Fibroblast of skin of abdomen (primary cell): ENCODE results near the gene ADAMTS19.
"Not testable (repeated sequence)": the region's sequence is repeated elsewhere in the genome, so short reads cannot be mapped to it uniquely, and the experiment has no call there.

Experiments
- DNase-seq: peaks from one replicate; pipeline ENCODE4 v3.0.0-alpha.2; 2013

Gene ADAMTS19

DNA sequence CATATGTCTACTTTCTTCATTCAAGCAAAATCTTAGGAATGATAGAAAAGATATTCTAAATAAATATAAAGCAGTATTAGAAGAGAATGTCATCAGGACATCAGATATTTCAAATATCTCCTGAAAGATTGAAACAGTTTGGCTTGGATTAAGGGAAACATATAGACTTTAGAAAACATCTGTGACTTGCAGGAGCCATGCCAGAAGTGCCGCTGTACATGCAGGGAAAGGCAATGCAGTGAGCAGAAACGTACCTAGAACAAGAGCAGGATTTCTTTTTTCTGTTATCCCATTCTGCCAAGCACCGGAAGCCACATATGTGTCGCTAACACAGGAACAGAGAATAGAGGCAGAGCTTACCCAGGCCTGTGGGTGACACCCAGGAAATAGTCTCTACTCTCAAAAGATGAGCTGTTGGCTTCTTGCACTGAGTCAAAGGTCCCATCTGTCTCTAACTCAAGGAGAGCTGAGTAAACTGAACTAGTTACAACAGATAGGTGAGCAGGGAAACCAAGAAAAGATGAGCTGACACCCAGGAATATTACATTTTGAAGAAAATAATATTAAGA lies 5.8 kb downstream of the ADAMTS19 start:
- no peak for DNase-seq

DNA sequence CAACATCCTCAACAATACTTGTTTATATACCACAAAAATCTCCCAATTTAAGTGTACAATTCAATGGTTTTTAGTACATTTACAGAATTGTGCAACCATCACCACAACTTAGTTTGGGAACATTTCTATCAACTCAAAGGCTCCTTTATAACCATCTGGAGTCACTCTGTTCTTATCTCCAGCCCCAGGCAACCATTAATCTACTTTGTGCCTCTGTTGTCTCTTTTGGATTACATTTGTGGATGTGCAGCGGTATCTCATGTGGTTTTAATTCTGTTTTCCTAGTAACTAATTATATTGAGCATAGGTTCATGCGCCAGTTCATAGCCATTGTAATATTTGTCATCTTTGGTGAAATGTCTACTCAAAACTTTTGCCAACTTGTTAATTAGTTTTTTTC lies 14.4 kb downstream of the ADAMTS19 start:
- DNase-seq, result no peak

DNA sequence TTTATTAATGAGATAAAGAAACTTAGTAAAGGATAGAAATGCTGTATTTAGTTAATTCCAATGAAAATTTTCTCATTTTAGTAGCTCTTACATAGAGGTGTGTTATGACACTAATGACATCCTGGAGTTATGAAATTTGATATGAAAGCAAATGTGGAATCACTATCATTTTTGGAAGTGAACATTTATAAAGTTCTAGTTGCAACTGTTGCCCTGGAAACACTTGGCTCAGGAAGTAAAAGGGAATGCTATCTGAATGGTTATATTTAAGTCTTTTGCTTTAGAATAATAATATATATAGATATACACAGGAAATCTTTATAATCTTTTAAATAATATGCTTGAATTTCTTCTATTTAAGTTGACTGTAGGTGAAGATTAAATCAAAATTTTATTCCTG lies 16.7 kb downstream of the ADAMTS19 start:
- no peak for DNase-seq

DNA sequence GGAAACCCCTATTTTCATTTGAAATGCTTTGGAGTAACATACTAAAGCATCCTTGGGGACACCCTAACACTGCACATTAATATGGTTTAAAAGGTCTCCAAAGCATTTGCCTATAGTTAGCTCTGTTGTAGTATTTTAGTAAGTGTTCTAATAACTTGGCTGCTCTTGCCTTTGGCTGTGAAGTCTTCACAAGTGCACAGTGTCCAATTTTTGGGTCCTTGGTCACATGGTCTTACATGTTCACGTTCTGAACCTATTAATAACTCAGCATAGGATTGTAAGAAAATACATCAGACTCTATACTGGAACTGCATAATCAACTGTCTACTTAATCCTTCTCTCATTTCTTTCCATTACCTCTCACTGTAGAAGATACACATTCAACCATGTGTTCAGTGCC lies 17.4 kb downstream of the ADAMTS19 start:
- DNase-seq, result no peak

DNA sequence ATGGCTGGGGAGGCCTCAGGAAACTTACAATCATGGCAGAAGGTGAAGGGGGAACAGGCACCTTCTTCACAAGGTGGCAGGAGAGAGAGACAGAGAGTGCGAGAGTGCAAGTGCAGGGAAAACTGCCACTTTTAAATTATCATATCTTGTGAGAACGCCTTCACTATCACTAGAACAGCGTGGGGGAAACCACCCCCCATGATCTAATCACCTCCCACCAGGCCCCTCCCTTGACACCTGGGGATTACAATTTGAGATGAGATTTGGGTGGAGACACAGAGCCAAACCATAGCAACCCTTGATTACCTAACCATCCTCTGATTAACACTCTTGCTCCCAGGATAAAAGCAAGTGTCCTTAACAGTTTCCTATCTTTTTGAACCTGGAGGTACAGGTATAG lies 21.1 kb downstream of the ADAMTS19 start:
- no peak for DNase-seq

DNA sequence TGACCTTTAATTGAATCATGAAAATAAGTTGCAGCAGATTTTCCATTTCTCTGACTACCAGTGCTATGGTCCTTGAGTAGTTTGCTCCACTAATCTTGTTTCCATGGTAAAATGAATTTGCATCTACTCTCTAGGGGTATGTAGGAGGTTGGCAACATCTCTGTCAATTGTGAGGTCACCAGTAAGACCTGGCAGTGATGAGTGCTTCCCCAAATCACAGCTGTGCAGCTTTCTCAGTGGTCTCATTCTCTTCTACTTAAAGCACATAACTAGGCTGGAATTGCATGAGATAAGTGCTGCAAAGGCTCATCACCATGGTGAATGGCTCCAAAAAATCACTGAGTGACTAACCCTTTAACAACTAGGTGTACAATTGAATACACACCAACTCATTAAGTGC lies 36.3 kb downstream of the ADAMTS19 start:
- DNase-seq, result no peak

DNA sequence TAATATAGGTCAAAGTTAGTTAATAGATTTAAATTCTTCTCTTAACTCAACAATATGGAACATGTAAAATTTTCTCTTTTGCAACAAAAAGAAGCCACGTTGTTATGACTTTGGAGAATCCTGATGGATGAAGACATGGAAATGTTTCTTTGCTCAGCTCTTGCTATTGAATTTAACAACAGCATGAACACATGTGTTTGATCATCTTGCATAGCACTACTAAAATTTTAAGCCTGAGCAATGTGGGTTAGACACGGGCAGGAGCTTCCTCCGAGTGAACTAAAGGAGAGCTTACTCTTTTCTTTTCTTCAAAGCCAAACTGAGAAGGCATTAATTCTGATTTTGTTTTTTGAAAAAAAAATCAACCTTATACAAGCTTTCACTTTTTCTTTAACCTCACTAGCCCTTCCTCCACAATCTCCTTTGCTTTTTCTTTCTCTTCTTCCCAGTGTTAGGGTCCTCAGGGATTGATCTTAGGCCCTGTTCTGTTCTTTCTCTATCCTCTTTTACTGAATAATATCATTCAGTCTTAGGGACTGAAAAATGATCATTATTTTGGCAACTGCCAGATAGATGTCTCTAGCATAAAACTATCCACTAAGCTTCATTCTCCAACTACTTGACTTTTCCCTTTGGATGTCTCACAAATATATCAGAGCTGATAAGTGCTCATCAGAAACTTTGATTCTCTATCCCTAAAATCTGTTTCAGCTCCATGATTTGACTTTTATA lies 36.9 kb downstream of the ADAMTS19 start:
- DNase-seq, result no peak

DNA sequence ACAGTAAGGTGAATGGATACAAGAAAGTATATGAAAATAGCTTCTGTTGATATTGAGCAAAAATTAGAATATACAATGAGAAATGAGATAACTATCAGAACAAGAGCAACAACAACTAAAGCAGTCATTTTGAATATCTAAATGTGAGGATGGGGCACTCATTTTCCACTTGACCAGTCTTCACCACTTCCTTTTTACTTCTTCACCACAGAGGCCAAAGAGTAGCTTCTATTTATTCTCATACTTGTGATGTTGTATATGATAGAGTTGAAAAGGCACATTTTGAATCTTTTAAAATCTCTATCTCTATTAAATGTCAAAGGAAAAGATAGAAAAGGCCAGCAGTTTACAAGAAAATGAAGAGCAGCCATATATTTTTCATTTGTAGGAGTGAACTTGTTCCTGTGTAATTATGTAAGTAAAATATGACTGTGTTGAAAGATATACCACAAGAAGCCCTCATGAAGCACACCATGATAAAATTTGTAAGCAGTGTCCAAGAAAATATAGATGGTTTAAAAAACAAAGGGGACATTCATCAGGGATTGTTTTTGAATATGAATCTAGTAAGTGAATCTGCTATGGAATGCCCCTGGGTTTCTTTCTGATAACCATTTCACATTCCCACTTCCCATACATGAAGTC lies 39.2 kb downstream of the ADAMTS19 start:
- no peak for DNase-seq

DNA sequence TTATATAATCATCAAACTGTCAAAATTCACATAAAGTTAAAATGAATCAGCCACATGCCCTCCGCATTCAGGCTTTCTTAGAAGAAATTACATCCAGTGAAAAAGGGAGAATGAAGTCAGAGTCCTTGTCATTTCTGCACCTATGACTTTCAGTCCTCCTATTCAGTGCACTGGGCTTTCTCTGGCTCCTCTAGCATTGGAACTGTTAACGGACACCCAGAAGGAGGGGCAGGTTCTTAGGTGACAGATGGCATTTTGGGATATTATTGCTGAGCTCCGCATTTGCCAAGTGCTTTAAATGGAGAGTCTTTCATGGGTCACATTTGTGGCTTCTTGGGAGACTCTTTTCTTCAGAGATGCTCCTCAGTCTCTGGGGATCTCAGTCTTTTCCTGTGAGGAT lies 40.0 kb downstream of the ADAMTS19 start:
- no peak for DNase-seq

DNA sequence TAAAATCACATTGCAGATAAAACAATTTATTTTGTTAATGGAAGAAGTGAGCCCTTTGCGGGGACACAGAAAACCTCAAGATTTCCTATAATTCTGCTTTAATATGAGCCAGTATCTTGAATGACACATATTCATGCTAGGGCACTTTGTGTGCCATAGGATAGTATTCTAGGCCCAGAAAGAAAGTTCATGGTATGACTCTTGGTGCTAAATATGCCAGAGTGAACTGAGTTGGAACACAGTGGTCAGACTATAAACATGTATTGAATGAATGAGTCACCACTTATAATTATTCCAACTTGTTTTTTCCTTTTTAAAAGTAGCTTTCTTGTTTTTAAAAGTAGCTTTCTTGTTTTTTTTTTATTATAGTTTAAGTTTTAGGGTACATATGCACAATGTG lies 46.0 kb downstream of the ADAMTS19 start:
- DNase-seq, result peak; percentile 54

DNA sequence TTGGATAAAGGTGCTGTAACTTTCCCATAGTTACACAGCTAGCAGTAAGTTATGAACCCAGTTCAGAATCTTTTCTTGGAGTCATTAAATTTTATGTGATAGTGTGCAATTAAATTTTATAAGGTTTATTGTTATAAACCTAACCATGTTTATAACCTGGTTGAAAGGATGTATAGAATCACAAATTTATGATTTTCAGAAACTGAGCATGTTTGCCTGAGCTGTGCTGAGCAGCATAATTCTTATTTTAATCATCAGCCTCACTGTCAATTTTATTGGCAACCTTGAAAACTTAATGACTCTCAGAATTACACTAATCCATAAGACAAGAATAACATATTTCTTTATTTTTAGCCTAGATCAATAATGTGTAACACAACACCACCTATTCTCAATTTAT lies 46.9 kb downstream of the ADAMTS19 start:
- DNase-seq, result no peak

DNA sequence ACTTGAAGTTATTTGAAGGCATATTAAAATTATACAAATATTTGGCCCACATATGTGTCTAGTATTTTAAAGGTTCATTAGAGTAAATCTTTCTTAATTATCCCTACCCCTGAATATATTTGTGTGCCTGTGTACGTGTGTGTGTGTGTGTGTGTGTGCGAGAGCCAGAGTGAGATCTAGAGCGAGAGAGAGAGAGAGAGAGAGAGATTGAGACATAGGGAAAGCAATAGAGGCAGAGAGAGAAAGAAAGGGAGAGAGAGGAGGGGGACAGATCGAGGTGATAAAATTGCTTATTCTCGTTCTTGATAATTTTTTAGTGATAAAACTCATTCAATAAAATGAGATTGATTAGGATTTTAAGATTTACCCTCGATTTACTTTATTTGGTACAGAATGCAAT lies 47.4 kb downstream of the ADAMTS19 start:
- no peak for DNase-seq

DNA sequence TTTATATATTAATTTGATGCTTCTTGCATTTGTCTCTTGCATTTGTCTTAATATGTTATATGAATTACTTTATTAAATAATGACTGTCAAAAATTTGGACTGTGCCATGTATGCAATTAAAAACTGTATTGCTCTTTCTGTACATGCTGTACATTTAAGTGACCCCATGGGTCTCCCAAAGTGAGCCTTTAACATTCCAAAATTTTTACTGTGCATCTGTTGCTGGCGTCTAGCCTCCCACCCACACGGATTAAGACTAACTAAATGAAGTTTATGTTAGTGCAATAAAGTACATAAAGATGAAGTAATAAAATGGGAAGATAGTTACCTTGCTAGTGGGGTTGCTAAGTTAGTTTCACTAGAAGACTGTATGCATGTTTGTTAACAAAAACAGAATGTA lies 48.5 kb downstream of the ADAMTS19 start:
- no peak for DNase-seq

DNA sequence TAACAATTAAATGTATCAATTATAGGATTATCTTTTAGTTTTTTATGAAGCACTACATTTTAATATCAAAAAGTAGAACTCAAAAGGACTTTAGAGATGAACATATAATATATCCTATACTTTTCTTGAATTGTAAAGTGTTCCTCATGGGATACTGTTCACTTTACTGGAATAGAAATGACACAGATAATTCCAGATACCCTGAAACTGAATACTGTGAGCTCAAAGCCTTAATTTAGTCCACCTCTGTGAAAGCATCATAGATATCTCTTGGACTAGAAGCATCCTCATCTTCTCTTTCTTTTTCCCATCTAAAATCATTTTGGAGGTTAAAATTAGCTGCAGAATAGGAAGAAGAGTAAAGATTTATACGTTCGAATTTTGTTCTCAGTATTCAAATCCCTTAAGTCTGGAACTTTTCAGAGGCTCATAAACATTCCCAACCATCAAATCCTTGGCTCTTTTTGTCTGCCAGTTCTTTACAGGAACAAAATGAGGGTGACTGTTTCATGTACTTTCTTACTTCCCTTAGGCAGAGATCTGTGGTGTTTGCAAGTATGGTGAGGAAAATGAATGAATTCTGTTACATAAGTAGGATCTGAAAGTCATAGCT lies 49.4 kb downstream of the ADAMTS19 start:
- no peak for DNase-seq

DNA sequence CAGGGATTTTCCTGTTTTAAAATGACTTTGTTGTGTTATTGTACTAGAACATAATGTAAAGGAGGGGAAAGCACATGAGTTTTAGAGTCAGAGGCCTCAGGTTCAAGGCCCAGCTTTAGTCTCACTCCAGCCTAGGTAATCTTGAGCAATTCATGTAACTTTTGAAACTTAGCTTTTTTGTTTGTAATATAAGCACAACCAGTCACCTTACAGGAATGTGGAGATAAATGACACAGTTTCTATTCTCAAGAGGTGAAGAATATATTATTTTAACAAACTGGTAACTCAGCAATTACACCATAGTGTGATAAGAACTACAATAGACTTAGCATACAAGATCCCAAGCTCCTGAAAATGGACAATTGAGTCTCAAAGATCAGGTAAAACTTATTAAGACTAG lies 51.2 kb downstream of the ADAMTS19 start:
- DNase-seq, result no peak

DNA sequence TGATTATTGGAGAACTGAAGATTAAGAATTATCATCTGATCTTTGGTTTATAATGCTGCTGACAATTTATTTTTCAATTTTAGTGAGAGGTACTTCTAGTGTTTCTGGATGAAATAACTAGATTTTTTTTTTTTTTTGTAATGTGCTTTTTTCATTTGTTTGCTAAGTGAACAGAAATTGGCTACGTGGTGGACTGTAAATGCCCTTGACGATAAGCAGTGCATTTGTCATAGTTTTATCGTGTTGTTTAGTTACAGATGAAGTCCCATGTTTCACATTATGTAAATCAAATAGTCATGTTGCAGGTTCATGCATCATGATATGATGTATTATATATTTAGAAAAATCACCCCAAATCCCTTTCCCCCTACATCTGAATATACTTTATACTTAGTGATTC lies 81.0 kb downstream of the ADAMTS19 start:
- DNase-seq, result no peak

DNA sequence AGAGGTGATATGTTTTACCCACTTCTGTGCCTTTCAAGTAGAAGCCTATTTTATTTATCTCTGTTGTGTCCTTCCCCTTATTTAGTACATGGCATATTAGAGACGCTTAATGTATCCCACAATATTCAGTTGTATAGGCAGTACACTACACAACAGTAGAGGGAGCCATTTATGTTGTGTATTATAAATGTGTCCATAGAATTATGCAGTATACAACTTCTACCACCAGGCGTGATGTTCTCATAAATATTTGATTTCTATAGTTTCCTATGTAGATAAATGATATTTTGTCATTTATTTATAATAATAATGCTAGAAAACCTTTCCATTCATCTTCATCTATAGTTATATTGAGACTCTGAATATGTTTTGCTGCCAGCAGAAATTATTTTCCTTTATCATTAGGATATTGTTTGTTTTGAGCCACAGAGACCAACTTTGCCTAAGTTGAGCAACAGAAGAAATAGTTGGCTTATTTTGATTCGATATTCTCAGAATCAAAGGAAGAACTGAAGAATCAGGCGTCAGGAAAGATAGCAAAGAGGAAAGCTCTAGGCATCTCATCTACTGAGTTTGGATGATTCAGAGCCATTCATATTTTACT lies 81.7 kb downstream of the ADAMTS19 start:
- DNase-seq, result peak; percentile 26

DNA sequence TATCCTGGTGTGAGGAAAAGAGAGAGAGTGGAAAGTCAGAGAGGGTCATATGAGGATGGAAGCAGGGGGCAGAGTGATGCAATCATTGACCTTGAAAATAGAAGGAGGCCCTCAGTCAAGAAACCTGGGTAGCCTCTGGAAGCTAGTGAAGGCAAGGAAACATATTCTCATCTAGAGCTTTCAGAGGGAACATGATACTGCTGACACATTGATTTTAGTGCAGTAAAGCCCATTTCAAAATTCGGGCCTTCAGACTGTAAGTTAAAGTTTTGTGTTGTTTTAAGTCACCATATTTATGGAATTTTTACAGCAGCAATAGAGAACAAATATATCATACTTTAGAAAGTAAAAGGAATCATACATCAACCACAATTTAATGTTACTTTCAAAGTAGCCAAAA lies 87.0 kb downstream of the ADAMTS19 start:
- no peak for DNase-seq

DNA sequence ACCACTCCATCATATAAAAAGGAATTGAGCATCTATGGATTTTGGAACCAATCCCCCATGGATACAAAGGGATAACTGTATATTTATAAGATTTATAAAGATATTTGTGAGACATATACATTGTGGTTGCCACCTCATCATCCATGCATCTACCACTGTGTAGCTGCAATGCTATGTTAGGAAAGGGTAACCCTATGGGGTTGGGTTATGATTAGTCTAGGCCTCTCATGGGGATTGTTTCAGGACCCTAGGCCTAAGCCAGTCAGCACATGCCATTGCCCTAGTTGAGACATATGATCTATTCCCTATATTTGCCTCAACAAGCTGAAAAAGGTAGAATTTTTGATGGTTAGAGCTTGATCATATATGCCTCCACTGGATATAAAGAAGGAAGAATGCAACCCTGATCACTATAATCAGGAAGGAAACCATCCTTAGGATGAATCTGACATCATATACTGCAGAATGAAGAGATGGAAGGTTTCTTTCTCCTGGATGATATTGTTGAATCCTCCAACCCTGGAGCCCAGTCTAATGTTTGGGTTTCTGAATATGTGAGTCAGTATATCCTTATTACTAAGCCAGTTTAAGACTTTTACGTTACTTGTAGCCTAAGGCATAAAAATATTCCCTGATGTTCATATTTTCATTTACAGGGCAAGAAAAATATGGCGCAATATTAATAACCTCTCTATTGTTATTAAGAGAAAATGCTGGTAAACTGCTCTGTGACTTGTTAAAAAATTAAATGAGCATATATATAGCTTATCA lies 94.2 kb downstream of the ADAMTS19 start:
- DNase-seq, result peak; percentile 43

DNA sequence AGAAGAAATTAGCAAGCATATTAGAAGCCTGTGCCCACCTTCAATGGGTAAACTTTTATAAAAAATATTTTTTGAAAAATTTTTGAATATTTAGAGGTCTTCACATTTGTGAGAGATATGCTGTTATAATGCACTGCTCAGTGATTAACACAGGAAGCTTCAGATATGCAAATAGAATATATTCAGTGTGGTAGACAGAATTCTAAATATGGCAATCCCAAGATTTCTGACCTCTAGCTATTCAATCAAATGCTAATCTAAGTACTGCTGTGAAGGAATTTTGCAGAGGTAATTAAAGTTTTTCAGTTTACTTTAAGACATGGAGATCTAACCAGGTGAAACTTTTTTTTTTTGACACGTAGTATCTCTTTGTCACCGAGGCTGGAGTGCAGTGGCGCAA lies 103.5 kb downstream of the ADAMTS19 start:
- DNase-seq, result no peak

DNA sequence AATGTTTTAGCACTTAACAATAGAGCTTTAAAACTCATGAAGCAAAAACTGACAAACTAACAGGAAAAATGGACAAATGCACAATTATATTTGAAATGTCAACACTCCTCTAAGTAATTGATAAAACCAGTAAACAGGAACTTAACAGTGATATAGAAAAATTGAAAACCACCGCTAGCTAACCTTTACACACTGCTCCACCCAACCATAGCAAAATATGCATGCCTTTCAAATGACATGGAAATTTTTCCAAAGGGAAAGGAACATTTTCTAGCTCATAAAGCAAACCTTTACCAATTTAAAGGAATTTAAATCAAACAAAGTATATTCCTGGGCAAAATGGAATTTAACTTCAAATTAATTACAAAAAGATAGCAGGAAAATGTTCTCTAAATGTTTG lies 109.2 kb downstream of the ADAMTS19 start:
- DNase-seq, result no peak

DNA sequence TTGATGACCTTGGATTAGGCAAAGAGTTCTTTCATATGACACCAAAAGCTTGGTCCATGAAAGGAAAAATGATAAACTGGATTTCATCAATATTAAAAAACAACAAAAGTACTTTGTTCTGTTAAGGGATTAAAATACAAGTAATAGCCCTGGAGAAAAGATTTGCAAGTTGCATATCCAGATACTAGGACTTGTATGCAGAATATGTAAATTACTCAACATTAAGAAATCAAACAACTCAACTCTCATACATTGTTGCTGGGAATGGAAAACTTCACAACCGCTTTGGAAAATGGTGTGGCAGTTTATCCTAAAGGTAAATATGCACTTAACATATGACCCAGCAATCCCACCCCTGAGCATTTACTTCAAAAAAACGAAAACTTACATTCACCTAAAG lies 112.0 kb downstream of the ADAMTS19 start:
- no peak for DNase-seq

DNA sequence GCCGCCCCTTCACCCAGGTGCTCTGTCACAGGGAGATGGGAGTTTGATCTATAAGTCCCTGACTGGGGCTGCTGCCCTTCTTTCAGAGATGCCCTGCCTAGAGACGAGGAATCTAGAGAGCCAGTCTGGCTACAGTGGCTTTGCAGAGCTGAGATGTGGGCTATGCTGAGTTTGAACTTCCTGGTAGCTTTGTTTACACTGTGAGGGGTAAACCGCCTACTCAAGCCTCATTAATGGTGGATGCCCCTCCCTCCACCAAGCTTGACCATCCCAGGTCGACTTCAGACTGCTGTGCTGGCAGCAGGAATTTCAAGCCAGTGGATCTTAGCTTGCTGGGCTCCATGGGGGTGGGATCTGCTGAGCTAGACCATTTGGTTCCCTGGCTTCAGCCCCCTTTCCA lies 124.4 kb downstream of the ADAMTS19 start:
- DNase-seq, result not testable (repeated sequence)
